Colonic mucosa (tissue), 4 donors: ENCODE results near the gene LAMC2. TPM values are rescaled to one million over a fixed set of nuclear protein-coding genes. Genes with fewer than 3 reads are reported as not detected.
A peak's percentile ranks its signal among the peaks of the same experiment; 100 is the strongest.

Source experiments
- DNase-seq: peaks from one replicate; pipeline ENCODE4 v3.0.0-alpha.2; 2020
- H3K27ac ChIP-seq: fragments of 200-600 bp; one replicate; pipeline ENCODE4 v1.8.0; 2021
- H3K27me3 ChIP-seq: fragments of 200-600 bp; one replicate; pipeline ENCODE4 v1.8.0; 2021
- H3K36me3 ChIP-seq: fragments of 200-600 bp; one replicate; pipeline ENCODE4 v1.8.0; 2021
- H3K4me1 ChIP-seq: fragments of 200-600 bp; one replicate; pipeline ENCODE4 v1.8.0; 2021; ENCODE audit warnings: mild to moderate bottlenecking
- H3K4me3 ChIP-seq: fragments of 200-600 bp; one replicate; pipeline ENCODE4 v1.8.0; 2021
- H3K9ac ChIP-seq, 2 donors: one replicate each; pipeline ENCODE4 v1.7.0; 2013; ENCODE audit warnings: control low read depth in 2 of 2, low read depth in 2 of 2, low read length in 2 of 2
- H3K9me3 ChIP-seq: fragments of 200-600 bp; one replicate; pipeline ENCODE4 v1.8.0; 2021
- CTCF ChIP-seq: fragments of 200-600 bp; IDR thresholded peaks from one replicate; pipeline ENCODE4 v1.8.0; 2022; ENCODE audit warnings: antibody characterized with exemption, mild to moderate bottlenecking
- intact Hi-C: fragments of 100-400 bp; cut with DNase I; formaldehyde crosslinking; loops from one replicate; pipeline ENCODE4 v1.14.1; 2022
- total RNA-seq, 2 donors: library from RNA; stranded (reverse); fragmentation: NEBNext Ultra II Directional in 1 of 2; extraction: Animal tissue kit (Norgen Biotek cat#: 25700) in 1 of 2; gene quantifications; one replicate each; pipeline ENCODE4 v1.2.1, GENCODE V29; 2021
- donor health status: healthy.
- donor health status: DM: no; HTN: no; CAD: no.
- donor health status: DM: no; HTN: no; CAD: no.

Gene LAMC2
- total RNA-seq, 2 donors from 2014 or later: 25.3 to 27.7 TPM

GRCh38 chr1:183180218-183180617, 5.8 kb upstream of the LAMC2 start:
- intact Hi-C loops: no loop called here
- H3K27ac ChIP-seq: peak overlapping the region; percentile 58
- no peak overlapping the region for H3K9ac ChIP-seq
- H3K36me3 ChIP-seq: no peaks in the 10 kb centered on the region
- TF ChIP-seq CTCF: no peak
- H3K9me3 ChIP-seq: no peaks in the 10 kb centered on the region
- H3K4me1 ChIP-seq: no peaks in the 10 kb centered on the region
- no peak overlapping the region for H3K4me3 ChIP-seq
- no peaks in the 10 kb centered on the region for H3K27me3 ChIP-seq
- peak; percentile 58 for DNase-seq

- Histone ChIP-seq H3K9ac (no peak overlapping the region), H3K27ac (peak overlapping the region; percentile 58), H3K4me1 (no peaks in the 10 kb centered on the region), H3K9me3 (no peaks in the 10 kb centered on the region), H3K36me3 (no peaks in the 10 kb centered on the region), H3K4me3 (no peak overlapping the region), H3K27me3 (no peaks in the 10 kb centered on the region)
- no peak for TF ChIP-seq CTCF
- intact Hi-C loops: no loop called here
- DNase-seq: peak; percentile 36
Measured at GRCh38 chr1:183180634-183181056, 5.4 kb upstream of the LAMC2 start.

DNA sequence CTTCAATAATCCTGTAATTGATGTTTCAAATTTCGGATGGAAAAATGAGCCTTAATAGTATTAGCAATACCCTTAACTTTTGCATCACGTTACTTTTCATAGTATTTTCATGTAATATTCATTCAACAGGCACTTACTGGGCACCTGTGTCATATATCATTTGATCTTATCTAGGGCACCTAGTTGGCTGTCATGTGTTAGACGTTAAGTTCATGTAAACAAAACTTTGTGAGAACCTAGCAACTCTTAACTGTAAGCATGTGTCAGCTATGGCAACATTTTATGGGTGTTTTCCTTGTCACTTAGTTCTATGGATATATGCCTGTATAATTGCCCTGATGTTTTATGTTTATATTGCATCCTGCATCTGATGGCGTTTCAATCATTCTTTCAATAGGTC, 777 bp downstream of the LAMC2 start:
- no peak for DNase-seq
- TF ChIP-seq CTCF: no peak
- peak overlapping the region; percentile 92 for H3K27ac ChIP-seq
- H3K9ac ChIP-seq: peak overlapping the region in 1 of 2 donors; percentile 73
- no peaks in the 10 kb centered on the region for H3K36me3 ChIP-seq
- intact Hi-C loops: no loop called here
- H3K9me3 ChIP-seq: no peaks in the 10 kb centered on the region
- no peaks in the 10 kb centered on the region for H3K27me3 ChIP-seq
- H3K4me1 ChIP-seq: no peaks in the 10 kb centered on the region
- H3K4me3 ChIP-seq: peak overlapping the region; percentile 37

DNA sequence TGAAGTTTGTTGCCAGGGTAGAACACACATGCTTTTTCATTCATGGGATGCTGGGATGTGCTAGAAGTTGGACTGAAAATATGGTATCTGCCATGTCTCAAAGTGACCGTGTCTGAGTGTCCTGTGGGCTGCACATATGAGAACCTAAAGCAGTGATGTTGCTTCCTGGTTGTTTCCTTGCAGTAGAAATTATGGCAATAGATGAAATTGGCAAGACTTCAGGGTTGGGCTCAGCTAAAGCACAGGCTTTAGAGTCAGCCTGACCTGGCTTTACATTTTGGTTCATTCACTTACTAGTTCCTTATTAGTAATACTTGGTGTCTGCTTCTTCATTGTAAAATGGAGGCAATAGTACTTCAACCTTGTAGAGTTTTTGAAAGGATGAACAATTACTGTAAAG, 2.2 kb downstream of the LAMC2 start:
- intact Hi-C loops: no loop called here
- no peaks in the 10 kb centered on the region for H3K36me3 ChIP-seq
- H3K4me1 ChIP-seq: no peaks in the 10 kb centered on the region
- TF ChIP-seq CTCF: no peak
- no peak overlapping the region for H3K27ac ChIP-seq
- no peak overlapping the region for H3K9ac ChIP-seq
- DNase-seq: no peak
- H3K27me3 ChIP-seq: no peaks in the 10 kb centered on the region
- no peaks in the 10 kb centered on the region for H3K9me3 ChIP-seq
- no peak overlapping the region for H3K4me3 ChIP-seq

DNA sequence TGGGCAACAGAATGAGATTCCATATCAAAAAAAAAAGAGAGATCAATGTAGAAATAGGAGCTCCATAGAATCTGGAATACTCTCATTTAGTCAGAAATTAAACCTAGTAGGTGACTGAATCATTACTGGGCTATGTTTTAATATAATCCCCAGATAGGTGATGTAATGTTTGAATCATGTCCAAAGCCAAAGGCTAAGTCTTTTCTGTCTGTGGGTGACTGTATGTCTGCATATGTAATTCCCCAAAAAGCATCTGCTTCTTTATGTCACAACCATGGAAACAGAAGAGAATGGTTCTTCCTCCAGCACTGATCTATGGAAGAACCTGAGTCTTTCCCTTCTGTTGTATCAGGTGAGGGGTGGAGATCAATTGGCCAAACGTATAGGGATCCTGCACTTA, 5.8 kb downstream of the LAMC2 start:
- intact Hi-C loops: no loop called here
- H3K27ac ChIP-seq: no peak overlapping the region
- no peak for TF ChIP-seq CTCF
- H3K4me1 ChIP-seq: peaks cover 3% of the 10 kb centered on the region
- no peaks in the 10 kb centered on the region for H3K36me3 ChIP-seq
- H3K27me3 ChIP-seq: no peaks in the 10 kb centered on the region
- H3K4me3 ChIP-seq: no peak overlapping the region
- H3K9me3 ChIP-seq: no peaks in the 10 kb centered on the region
- no peak overlapping the region for H3K9ac ChIP-seq
- DNase-seq: no peak
